Vagina (tissue), 2 donors: ENCODE results near the gene SLC17A2. TPM values are rescaled to one million over a fixed set of nuclear protein-coding genes. Genes with fewer than 3 reads are reported as not detected.

Source experiments
- DNase-seq, 2 donors: peaks; one replicate each; pipeline ENCODE4 v3.0.0-alpha.2; 2017; ENCODE audit errors: extremely low spot score in 2 of 2
- H3K27ac ChIP-seq: fragments of 200-600 bp; sonication (generic); one replicate; pipeline ENCODE4 v1.5.1; 2019
- H3K27me3 ChIP-seq: fragments of 200-600 bp; sonication (generic); one replicate; pipeline ENCODE4 v1.5.1; 2019
- H3K36me3 ChIP-seq, 2 donors: fragments of 200-600 bp; sonication (generic); one replicate each; pipeline ENCODE4 v1.5.1; 2017 to 2019
- H3K4me1 ChIP-seq: fragments of 200-600 bp; sonication (generic); one replicate; pipeline ENCODE4 v1.5.1; 2019
- H3K4me3 ChIP-seq, 2 donors: fragments of 200-600 bp; sonication (generic); 1 replicate in 1 of 2; 2 replicates in 1 of 2; pipeline ENCODE4 v1.5.1; 2016 to 2019
- H3K9me3 ChIP-seq: fragments of 200-600 bp; sonication (generic); one replicate; pipeline ENCODE4 v1.5.1; 2019
- CTCF ChIP-seq, 3 experiments: fragments of 450-650 bp in 2 of 3; fragments of 200-600 bp in 1 of 3; sonication (generic) in 1 of 3; IDR thresholded peaks; one replicate each; pipeline ENCODE4 v1.5.1; 2017 to 2019; ENCODE audit warnings: antibody characterized with exemption in 3 of 3, mild to moderate bottlenecking in 2 of 3, moderate library complexity in 2 of 3
- POLR2A ChIP-seq, 2 donors: fragments of 450-650 bp; IDR thresholded peaks; one replicate each; pipeline ENCODE4 v1.6.1; 2017; ENCODE audit warnings: antibody characterized with exemption in 2 of 2, mild to moderate bottlenecking in 2 of 2, moderate library complexity in 2 of 2
- POLR2AphosphoS5 ChIP-seq, 2 donors: sonication (generic); formaldehyde crosslinking; IDR thresholded peaks; one replicate each; pipeline ENCODE4 v1.9.0; 2017; ENCODE audit warnings: antibody characterized with exemption in 2 of 2, mild to moderate bottlenecking in 2 of 2, low read depth in 1 of 2; ENCODE audit not compliant: insufficient read depth in 1 of 2
- intact Hi-C: fragments of 100-400 bp; cut with DNase I; formaldehyde crosslinking; loops from one replicate; pipeline ENCODE4 v1.15.1; 2023
- total RNA-seq: library from RNA; depleted of rRNA; stranded (reverse); fragments of >200 nt; gene quantifications from one replicate; pipeline ENCODE4 v1.2.3, GENCODE V29; 2016

Gene SLC17A2
- total RNA-seq, 1 donor from 2014 or later, result not detected

GRCh38 chr6:25903467-25904099 is 26.9 kb downstream of the SLC17A2 start:
- Histone ChIP-seq H3K36me3 (no peaks in the 10 kb centered on the region), H3K4me3 (no peak overlapping the region), H3K27me3 (no peaks in the 10 kb centered on the region), H3K4me1 (no peaks in the 10 kb centered on the region), H3K27ac (no peak overlapping the region), H3K9me3 (no peaks in the 10 kb centered on the region)
- TF ChIP-seq POLR2A (IDR thresholded peaks at IDR 0.05) (no peak), POLR2AphosphoS5 (IDR thresholded peaks at IDR 0.05; ENCODE audit: insufficient read depth in 1 of 2, low read depth in 1 of 2) (no peak)
- intact Hi-C loops, result no loop called here
- no peak for DNase-seq

GRCh38 chr6:25902071-25902470 is 28.4 kb downstream of the SLC17A2 start:
- H3K27ac ChIP-seq, result no peak overlapping the region
- TF ChIP-seq POLR2AphosphoS5 (IDR thresholded peaks at IDR 0.05; ENCODE audit: insufficient read depth in 1 of 2, low read depth in 1 of 2) (no peak), CTCF (IDR thresholded peaks at IDR 0.05) (no peak), POLR2A (IDR thresholded peaks at IDR 0.05) (no peak)
- intact Hi-C loops, result no loop called here

GRCh38 chr6:25900843-25901242 is 29.6 kb downstream of the SLC17A2 start:
- no peaks in the 10 kb centered on the region for H3K36me3 ChIP-seq
- no peaks in the 10 kb centered on the region for H3K27me3 ChIP-seq
- no peak for DNase-seq
- no peaks in the 10 kb centered on the region for H3K9me3 ChIP-seq
- intact Hi-C loops, result no loop called here
- TF ChIP-seq CTCF (IDR thresholded peaks at IDR 0.05) (no peak), POLR2A (IDR thresholded peaks at IDR 0.05) (no peak), POLR2AphosphoS5 (IDR thresholded peaks at IDR 0.05; ENCODE audit: insufficient read depth in 1 of 2, low read depth in 1 of 2) (no peak)
- no peaks in the 10 kb centered on the region for H3K4me1 ChIP-seq
- no peak overlapping the region for H3K27ac ChIP-seq
- H3K4me3 ChIP-seq, result no peak overlapping the region

More at GRCh38 chr6:25902071-25902470, 28.4 kb downstream of the SLC17A2 start:
- H3K9me3 ChIP-seq, result no peaks in the 10 kb centered on the region
- no peak overlapping the region for H3K4me3 ChIP-seq
- H3K27me3 ChIP-seq, result no peaks in the 10 kb centered on the region
- DNase-seq, result no peak
- H3K4me1 ChIP-seq, result no peaks in the 10 kb centered on the region
- no peaks in the 10 kb centered on the region for H3K36me3 ChIP-seq

GRCh38 chr6:25899580-25900408 is 30.7 kb downstream of the SLC17A2 start:
- no peaks in the 10 kb centered on the region for H3K9me3 ChIP-seq
- intact Hi-C loops, result no loop called here
- TF ChIP-seq CTCF (IDR thresholded peaks at IDR 0.05), result no peak
- no peak for TF ChIP-seq POLR2AphosphoS5 (IDR thresholded peaks at IDR 0.05; ENCODE audit: insufficient read depth in 1 of 2, low read depth in 1 of 2)
- TF ChIP-seq POLR2A (IDR thresholded peaks at IDR 0.05), result no peak
- no peaks in the 10 kb centered on the region for H3K27me3 ChIP-seq
- no peaks in the 10 kb centered on the region for H3K36me3 ChIP-seq
- H3K27ac ChIP-seq, result no peak overlapping the region
- no peak overlapping the region for H3K4me3 ChIP-seq
- no peak for DNase-seq
- no peaks in the 10 kb centered on the region for H3K4me1 ChIP-seq

- Histone ChIP-seq H3K9me3 (no peaks in the 10 kb centered on the region), H3K4me3 (no peak overlapping the region), H3K36me3 (no peaks in the 10 kb centered on the region), H3K4me1 (no peaks in the 10 kb centered on the region), H3K27ac (no peak overlapping the region), H3K27me3 (no peaks in the 10 kb centered on the region)
- no peak for TF ChIP-seq CTCF (IDR thresholded peaks at IDR 0.05)
- no peak for TF ChIP-seq POLR2AphosphoS5 (IDR thresholded peaks at IDR 0.05; ENCODE audit: insufficient read depth in 1 of 2, low read depth in 1 of 2)
- no peak for TF ChIP-seq POLR2A (IDR thresholded peaks at IDR 0.05)
- no peak for DNase-seq
- intact Hi-C loops, result no loop called here
Measured at GRCh38 chr6:25899123-25899522, 31.4 kb downstream of the SLC17A2 start.
